ENCODE data around the gene SEC61B. TPM values are rescaled to one million over a fixed set of nuclear protein-coding genes. Genes with fewer than 3 reads are reported as not detected.
"Not testable (repeated sequence)": the region's sequence is repeated elsewhere in the genome, so short reads cannot be mapped to it uniquely, and the experiment has no call there.

SEC61B gene
- total RNA-seq, 3 donors from 2014 or later, result 86.3 to 121 (median 92.9) TPM

DNA sequence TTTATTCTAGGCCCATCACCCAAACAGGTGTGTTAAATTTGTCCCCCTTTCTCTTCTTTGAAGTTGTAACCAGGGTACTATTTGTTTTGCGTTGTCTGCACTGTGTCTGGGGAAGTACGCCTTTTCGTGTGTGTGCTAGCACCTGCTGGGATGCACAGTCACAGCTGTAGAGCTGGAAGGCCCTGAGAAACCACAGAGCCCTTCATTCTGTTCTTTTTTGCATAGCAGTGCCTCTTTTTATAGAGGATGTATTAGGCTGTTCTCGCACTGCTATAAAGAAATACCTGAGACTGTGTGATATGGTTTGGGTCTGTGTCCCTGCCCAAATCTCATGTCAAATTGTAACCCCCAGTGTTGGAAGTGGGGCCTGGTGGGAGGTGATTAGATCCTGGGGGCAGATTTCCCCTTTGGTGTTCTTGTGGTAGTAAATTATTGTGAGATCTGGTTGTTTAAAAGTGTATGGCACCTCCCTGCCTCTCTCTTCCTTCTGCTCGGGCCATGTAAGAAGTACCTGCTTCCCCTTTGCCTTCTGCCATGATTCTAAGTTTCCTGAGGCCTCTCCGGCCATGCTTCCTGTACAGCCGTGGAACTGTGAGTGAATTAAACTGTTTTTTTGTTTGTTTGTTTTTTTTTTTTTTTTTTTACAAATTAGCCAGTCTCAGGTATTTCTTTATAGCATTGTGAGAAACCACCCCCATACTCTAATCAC is 14.0 kb downstream of the SEC61B start:
- H3K36me3 ChIP-seq, result no peaks in the 10 kb centered on the region
- TF ChIP-seq POLR2A (IDR thresholded peaks at IDR 0.05) (no peak), CTCF (IDR thresholded peaks at IDR 0.05) (no peak), POLR2AphosphoS5 (IDR thresholded peaks at IDR 0.05) (no peak)
- no peaks in the 10 kb centered on the region for H3K9me3 ChIP-seq
- H3K4me3 ChIP-seq, result no peak overlapping the region
- DNase-seq (ENCODE audit: low spot score in 2 of 2), result no peak
- no peak overlapping the region for H3K27ac ChIP-seq
- intact Hi-C loops (cut with DNase I; ENCODE audit: low total_unique reads), result no loop called here
- no peaks in the 10 kb centered on the region for H3K27me3 ChIP-seq
- no peaks in the 10 kb centered on the region for H3K4me1 ChIP-seq

DNA sequence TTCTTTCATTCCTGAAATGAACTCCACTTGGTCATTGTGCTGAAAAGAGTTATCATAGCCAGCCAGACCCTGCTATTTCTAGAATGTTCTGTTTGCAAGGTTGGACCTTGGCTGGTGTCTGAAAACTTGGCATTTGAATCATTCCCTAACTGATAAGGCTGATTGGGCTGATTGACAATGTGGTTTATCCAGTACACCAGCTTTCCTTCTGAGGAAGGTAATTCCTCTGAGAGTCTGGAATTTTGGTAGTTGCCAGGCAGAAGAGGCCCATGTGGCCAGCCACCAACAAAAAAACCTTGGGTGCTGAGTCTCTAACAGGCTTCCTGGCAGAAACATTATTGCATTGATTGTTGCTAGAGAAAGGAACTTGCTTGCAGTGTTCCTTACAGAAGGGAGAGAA is 15.3 kb downstream of the SEC61B start:
- H3K36me3 ChIP-seq, result no peaks in the 10 kb centered on the region
- intact Hi-C loops (cut with DNase I; ENCODE audit: low total_unique reads), result no loop called here
- no peak for DNase-seq (ENCODE audit: low spot score in 2 of 2)
- no peak overlapping the region for H3K27ac ChIP-seq
- no peak overlapping the region for H3K4me3 ChIP-seq
- H3K4me1 ChIP-seq, result no peaks in the 10 kb centered on the region
- TF ChIP-seq CTCF (IDR thresholded peaks at IDR 0.05), result no peak
- no peak for TF ChIP-seq POLR2AphosphoS5 (IDR thresholded peaks at IDR 0.05)
- TF ChIP-seq POLR2A (IDR thresholded peaks at IDR 0.05), result no peak
- no peaks in the 10 kb centered on the region for H3K27me3 ChIP-seq
- H3K9me3 ChIP-seq, result no peaks in the 10 kb centered on the region

GRCh38 chr9:99237849-99238248 is 15.8 kb downstream of the SEC61B start:
- H3K27ac ChIP-seq; DNase-seq (ENCODE audit: low spot score in 2 of 2); H3K9me3 ChIP-seq; H3K36me3 ChIP-seq; H3K27me3 ChIP-seq; intact Hi-C loops (cut with DNase I; ENCODE audit: low total_unique reads); H3K4me1 ChIP-seq; H3K4me3 ChIP-seq: not testable (repeated sequence)

DNA sequence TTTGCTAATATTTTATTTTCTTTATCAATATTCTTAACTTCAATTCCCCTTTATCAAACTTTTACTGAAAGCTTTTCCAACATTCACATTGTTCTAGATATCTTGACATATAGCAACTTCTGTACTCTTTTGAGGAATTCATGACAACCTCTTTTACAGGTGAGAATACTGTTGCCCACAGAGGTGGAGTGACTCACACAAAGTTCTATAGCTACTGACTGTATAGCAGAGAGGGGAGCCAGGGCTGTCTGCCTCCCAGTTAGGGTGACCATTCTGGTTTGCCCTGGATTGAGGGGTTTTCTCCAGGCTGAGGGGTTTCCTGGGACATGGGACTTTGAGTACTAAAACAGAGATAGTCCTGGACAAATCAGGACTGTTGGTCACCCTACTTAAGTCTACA is 16.2 kb downstream of the SEC61B start:
- intact Hi-C loops (cut with DNase I; ENCODE audit: low total_unique reads), result no loop called here
- H3K4me1 ChIP-seq, result no peaks in the 10 kb centered on the region
- DNase-seq (ENCODE audit: low spot score in 2 of 2), result no peak
- no peak overlapping the region for H3K4me3 ChIP-seq
- TF ChIP-seq POLR2A (IDR thresholded peaks at IDR 0.05) (no peak), POLR2AphosphoS5 (IDR thresholded peaks at IDR 0.05) (no peak)
- H3K27me3 ChIP-seq, result no peaks in the 10 kb centered on the region
- H3K36me3 ChIP-seq, result no peaks in the 10 kb centered on the region
- no peaks in the 10 kb centered on the region for H3K9me3 ChIP-seq
- H3K27ac ChIP-seq, result no peak overlapping the region

DNA sequence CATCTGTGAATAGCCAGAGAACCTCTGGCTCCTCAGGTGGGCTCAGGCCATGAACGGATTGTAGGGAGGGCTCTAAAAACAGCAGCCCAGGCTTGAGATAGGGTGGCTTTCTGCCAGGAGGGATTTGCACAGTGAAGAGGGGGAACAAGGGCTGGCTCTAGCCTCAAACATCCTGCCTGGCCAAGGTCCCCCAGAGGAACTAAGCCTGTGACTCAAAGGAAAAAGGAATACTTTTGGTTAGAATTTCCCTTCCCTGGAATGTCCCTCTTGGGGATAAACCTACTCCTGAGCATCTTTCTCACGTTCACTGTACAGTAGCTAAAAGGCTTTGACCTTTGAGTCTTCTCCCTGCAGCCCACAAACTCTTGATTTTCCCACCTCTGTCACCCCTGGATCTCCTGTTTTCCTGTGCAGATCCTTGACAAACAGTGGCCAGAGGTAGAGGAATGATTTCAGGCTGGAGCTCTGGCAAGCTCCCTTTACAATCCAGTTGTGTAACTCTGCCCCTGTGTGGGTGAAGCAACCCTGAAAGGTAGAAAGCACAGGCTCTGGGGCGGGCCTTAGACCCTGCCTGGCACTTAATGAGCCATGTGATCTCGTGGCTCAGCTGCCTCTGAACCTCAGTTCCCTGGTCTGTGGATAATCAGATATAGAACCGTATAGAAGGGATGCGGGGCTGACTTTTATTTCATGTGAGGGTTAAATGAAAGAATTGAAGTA is 17.4 kb downstream of the SEC61B start:
- intact Hi-C loops (cut with DNase I; ENCODE audit: low total_unique reads), result no loop called here

More for the DNA sequence above, 17.4 kb downstream of the SEC61B start:
- no peaks in the 10 kb centered on the region for H3K9me3 ChIP-seq
- H3K27me3 ChIP-seq, result no peaks in the 10 kb centered on the region
- no peak overlapping the region for H3K4me3 ChIP-seq
- no peaks in the 10 kb centered on the region for H3K4me1 ChIP-seq
- H3K27ac ChIP-seq, result peak overlapping the region in 1 of 2 donors; percentile 30
- DNase-seq (ENCODE audit: low spot score in 2 of 2), result no peak
- no peak for TF ChIP-seq POLR2AphosphoS5 (IDR thresholded peaks at IDR 0.05)
- no peak for TF ChIP-seq CTCF (IDR thresholded peaks at IDR 0.05)
- TF ChIP-seq POLR2A (IDR thresholded peaks at IDR 0.05), result no peak
- H3K36me3 ChIP-seq, result no peaks in the 10 kb centered on the region
